Measurements from ENCODE around the gene HPCAL4. TPM values are rescaled to one million over a fixed set of nuclear protein-coding genes. Genes with fewer than 3 reads are reported as not detected.

Gene HPCAL4
- total RNA-seq, 4 donors from 2014 or later = 0.55 TPM; not detected in 3

DNA sequence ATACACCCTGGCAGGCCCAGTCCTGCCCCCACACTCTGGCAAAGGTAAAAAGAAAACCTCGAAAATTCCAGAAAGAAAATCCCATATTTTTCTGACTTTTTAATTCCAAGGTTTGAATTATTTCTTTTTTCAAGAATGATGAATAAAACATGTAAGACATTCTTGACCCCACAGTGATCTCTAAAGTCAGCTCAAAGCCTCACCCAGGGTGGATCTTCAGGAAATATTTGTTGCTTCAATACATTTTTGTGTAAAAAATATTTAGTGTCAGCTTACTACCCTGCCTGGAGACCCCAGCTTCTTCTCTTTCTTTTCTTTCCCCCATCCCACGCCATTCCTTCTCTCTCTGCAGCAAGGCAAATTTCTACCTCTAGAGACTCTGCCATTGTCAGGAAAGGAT is 12.3 kb downstream of the HPCAL4 start:
- H3K36me3 ChIP-seq = no peaks in the 10 kb centered on the region
- 59% methylated on average over 2 of the region's 2 CpGs for WGBS
- H3K27me3 ChIP-seq = peaks cover 47% of the 10 kb centered on the region
- H3K9me3 ChIP-seq = no peaks in the 10 kb centered on the region
- TF ChIP-seq, protein P1, sequence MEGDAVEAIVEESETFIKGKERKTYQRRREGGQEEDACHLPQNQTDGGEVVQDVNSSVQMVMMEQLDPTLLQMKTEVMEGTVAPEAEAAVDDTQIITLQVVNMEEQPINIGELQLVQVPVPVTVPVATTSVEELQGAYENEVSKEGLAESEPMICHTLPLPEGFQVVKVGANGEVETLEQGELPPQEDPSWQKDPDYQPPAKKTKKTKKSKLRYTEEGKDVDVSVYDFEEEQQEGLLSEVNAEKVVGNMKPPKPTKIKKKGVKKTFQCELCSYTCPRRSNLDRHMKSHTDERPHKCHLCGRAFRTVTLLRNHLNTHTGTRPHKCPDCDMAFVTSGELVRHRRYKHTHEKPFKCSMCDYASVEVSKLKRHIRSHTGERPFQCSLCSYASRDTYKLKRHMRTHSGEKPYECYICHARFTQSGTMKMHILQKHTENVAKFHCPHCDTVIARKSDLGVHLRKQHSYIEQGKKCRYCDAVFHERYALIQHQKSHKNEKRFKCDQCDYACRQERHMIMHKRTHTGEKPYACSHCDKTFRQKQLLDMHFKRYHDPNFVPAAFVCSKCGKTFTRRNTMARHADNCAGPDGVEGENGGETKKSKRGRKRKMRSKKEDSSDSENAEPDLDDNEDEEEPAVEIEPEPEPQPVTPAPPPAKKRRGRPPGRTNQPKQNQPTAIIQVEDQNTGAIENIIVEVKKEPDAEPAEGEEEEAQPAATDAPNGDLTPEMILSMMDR (IDR thresholded peaks at IDR 0.05) = no peak
- TF ChIP-seq POLR2AphosphoS5 (IDR thresholded peaks at IDR 0.05) = no peak
- H3K4me1 ChIP-seq = peaks cover 4% of the 10 kb centered on the region
- H3K27ac ChIP-seq = no peak overlapping the region
- H3K4me3 ChIP-seq = no peak overlapping the region
- DNase-seq (ENCODE audit: low spot score in 2 of 2) = no peak

DNA sequence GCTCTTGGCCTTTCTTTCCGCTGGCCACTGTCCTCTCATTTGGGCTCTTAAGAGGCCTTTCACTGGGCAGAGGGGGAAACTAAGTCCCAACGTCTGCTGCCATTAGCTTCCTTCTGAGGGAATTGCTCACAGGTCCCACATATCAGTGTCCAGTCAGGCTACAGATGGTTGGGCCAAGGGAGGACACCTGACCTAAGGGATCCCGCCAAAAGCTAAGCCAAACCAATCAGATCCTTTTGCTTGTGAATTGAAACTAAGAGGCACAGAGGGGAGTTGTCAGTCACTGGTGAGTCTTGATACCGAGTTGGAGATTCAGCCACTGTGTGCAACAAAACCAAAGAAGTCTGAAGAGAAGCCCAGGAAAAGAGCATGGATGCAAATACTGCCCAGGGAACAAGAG is 13.6 kb downstream of the HPCAL4 start:
- Histone ChIP-seq H3K27ac (no peak overlapping the region), H3K9me3 (no peaks in the 10 kb centered on the region), H3K4me1 (no peaks in the 10 kb centered on the region), H3K4me3 (no peak overlapping the region), H3K27me3 (peaks cover 39% of the 10 kb centered on the region), H3K36me3 (no peaks in the 10 kb centered on the region)
- no peak for DNase-seq (ENCODE audit: low spot score in 2 of 2)
- TF ChIP-seq, protein P1 (IDR thresholded peaks at IDR 0.05) = no peak
- TF ChIP-seq POLR2AphosphoS5 (IDR thresholded peaks at IDR 0.05) (no peak), EP300 (IDR thresholded peaks at IDR 0.05) (no peak), POLR2A (IDR thresholded peaks at IDR 0.05) (no peak)
- WGBS = 89% methylated on average over 3 of the region's 4 CpGs

DNA sequence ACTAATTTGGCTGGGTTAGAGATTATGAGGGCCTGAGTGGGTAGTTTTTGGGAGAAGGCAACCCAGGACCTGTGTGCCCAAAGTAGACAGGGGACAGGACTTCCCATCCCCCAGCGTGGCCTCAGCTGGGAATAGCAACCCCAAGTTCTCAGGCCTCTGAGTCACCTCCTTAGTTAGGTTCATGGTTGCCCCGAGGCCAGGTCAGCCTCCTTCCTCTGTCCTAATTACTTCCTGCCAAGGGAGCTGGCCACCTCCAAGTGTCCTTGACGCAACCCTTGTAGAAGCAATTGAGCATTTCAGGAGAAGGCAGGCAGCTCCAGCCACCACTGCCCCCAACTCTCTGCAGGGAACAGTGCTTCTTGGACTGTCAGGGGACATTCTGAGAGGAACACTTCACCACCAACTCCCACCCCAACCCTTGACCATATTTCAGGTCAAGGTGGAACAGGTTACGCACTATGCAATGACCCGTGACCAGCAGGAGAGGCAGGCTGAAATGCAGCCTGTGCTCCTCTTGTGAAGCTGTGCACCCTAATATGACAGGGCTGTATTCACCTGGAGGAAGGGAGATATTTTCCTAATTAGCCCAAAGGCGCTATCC is 14.2 kb downstream of the HPCAL4 start:
- no peak overlapping the region for H3K27ac ChIP-seq
- WGBS = 83% methylated on average over 6 of the region's 6 CpGs
- H3K4me3 ChIP-seq = no peak overlapping the region
- H3K36me3 ChIP-seq = no peaks in the 10 kb centered on the region
- H3K27me3 ChIP-seq = peaks cover 39% of the 10 kb centered on the region
- no peaks in the 10 kb centered on the region for H3K9me3 ChIP-seq
- no peak for TF ChIP-seq POLR2AphosphoS5 (IDR thresholded peaks at IDR 0.05)
- no peak for TF ChIP-seq POLR2A (IDR thresholded peaks at IDR 0.05)
- no peak for TF ChIP-seq EP300 (IDR thresholded peaks at IDR 0.05)
- TF ChIP-seq, protein P1 (IDR thresholded peaks at IDR 0.05) = no peak
- DNase-seq (ENCODE audit: low spot score in 2 of 2) = no peak
- peaks cover 5% of the 10 kb centered on the region for H3K4me1 ChIP-seq

DNA sequence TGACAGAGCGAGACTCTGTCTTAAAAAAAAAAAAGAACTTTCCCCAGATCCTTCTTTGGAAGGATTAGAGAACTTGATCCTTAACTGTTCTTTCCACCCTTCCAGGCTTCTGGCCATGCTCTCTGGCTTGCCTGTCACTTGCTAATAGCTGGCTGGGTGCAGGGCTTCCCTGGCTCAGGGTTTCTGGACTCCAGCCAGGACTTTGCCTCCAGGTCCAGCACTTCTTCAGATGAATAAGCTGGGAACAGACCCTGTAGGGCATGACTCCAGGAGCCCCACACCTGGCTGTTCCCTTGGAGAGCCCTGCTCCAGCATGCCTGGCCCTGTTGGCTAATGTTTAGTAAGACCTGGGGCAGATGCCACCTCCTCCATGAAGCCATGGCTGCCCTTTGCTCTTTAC is 16.0 kb downstream of the HPCAL4 start:
- DNase-seq (ENCODE audit: low spot score in 2 of 2) = no peak
- Histone ChIP-seq H3K27ac (no peak overlapping the region), H3K4me3 (no peak overlapping the region), H3K9me3 (no peaks in the 10 kb centered on the region), H3K36me3 (no peaks in the 10 kb centered on the region), H3K27me3 (peaks cover 43% of the 10 kb centered on the region), H3K4me1 (peaks cover 16% of the 10 kb centered on the region)
- WGBS = 57% methylated on average over 1 of the region's 1 CpG
- TF ChIP-seq POLR2A (IDR thresholded peaks at IDR 0.05) (no peak), EP300 (IDR thresholded peaks at IDR 0.05) (no peak), POLR2AphosphoS5 (IDR thresholded peaks at IDR 0.05) (no peak)
- TF ChIP-seq, protein P1 (IDR thresholded peaks at IDR 0.05) = no peak

DNA sequence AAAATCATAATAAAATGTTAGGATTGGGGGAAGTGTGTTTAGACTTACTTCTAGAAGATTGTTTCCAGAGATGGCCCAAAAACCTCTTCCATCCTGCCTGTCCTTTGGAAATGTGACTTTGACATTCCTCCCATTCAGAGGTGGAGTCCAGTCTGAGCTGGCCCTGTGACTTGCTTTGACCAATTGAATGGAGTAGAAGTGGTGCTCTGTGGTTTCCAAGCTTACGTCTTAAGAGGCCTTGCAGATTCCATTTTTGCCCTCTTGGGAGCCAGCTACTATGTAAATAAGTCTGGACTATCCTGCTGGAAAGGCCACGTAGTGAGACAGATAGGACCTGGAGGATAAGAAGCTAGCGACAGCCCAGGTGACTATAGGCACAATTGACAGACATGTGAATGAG is 18.0 kb downstream of the HPCAL4 start:
- no peaks in the 10 kb centered on the region for H3K36me3 ChIP-seq
- no peak overlapping the region for H3K4me3 ChIP-seq
- WGBS = 96% methylated on average over 3 of the region's 3 CpGs
- no peak overlapping the region for H3K27ac ChIP-seq
- peaks cover 16% of the 10 kb centered on the region for H3K4me1 ChIP-seq
- TF ChIP-seq EP300 (IDR thresholded peaks at IDR 0.05) (no peak), POLR2AphosphoS5 (IDR thresholded peaks at IDR 0.05) (no peak), POLR2A (IDR thresholded peaks at IDR 0.05) (no peak)
- TF ChIP-seq, protein P1 (IDR thresholded peaks at IDR 0.05) = no peak
- no peaks in the 10 kb centered on the region for H3K9me3 ChIP-seq
- DNase-seq (ENCODE audit: low spot score in 2 of 2) = no peak
- H3K27me3 ChIP-seq = peaks cover 36% of the 10 kb centered on the region

All from suprapubic skin (tissue), 4 donors.